Measurements from ENCODE around the gene ADGRL3.

ADGRL3 gene

DNA sequence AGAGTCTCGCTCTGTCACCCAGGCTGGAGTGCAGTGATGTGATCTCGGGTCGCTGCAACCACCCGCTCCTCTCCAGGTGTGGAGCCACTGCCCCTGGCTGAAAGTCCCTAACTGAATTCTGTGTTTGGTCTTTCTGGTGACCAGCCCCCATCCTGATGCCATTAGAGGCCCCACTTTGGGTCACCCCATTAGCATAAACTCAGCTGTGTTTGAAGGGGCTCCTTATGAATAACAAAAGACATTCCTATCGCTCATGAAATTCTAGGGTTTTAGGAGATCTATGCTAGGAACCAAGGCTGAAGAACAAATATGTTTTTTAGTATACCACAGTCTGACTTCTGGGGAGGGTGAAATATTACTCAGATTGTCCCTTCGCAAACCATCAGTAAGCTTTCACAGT, 652.9 kb downstream of the ADGRL3 start:
- in situ Hi-C loops (cut with HindIII; ENCODE audit: low sequenced_read_pairs) = no loop called here

DNA sequence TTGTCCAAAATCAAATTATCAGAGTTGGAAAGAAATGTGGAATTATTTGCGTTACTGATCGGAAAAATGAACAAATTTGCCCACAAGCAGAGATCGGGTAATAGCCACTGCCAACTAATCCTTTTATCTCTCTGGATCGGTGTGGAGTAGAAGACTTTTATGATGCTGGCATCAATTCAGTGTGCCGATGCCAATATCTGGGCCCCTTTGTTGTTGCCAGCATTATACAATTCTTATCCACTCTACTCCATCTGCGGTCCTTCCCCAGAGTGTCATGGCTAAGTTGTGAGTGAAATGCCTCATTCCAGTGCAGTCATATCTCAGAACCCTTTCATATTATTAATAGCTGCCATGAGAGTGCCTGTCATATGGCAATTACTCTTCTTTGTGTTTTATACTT, 660.2 kb downstream of the ADGRL3 start:
- in situ Hi-C loops (cut with HindIII; ENCODE audit: low sequenced_read_pairs) = no loop called here

DNA sequence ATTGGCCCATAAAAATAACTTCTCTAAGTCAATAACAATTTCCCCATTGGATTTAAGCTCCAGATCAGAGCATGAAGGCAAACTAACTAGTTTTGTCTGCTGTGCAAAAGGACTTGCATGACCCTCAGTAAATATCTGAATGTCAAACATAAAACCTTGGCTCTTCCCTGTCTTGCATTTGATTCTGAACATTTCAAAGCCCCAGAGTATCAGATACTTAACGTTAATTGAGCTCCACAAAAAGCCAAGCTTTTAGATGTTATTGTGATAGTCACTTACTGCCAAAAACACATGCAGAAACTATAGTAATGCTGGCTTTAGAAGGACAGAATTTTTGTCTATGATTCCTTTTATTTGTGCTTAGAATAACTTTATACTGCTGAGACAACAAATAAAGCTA, 664.2 kb downstream of the ADGRL3 start:
- in situ Hi-C loops (cut with HindIII; ENCODE audit: low sequenced_read_pairs) = no loop called here

DNA sequence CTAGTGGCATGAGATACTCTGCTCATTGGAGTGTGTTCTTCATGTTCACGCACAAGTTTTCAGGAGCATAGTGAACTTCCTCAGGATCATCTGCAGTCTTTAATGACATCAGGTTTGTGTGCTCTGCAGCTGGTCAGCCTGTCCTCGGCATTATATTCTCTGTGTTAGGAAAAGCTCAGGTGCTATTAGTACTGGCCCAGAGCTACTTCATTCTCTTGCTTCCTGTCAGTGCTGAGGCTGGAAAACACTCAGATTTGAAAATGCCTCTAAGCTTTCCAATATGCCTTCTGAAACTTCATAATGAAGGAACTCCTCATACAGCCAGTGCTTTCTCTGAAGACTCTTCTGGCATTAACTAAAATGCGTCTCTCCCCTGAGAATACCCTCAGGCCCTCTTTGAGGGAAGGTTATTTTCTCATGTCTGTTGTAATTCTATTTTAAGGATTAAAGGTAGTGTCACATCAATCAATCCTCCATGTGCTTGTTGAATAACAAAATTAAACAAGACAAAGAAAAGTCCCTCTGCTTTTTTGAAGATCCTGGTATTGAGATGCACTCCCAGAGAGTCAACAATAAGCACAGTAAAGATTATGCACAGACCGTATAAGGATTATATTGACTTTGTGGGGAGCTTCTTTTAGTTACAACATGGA, 666.4 kb downstream of the ADGRL3 start:
- in situ Hi-C loops (cut with HindIII; ENCODE audit: low sequenced_read_pairs) = no loop called here

DNA sequence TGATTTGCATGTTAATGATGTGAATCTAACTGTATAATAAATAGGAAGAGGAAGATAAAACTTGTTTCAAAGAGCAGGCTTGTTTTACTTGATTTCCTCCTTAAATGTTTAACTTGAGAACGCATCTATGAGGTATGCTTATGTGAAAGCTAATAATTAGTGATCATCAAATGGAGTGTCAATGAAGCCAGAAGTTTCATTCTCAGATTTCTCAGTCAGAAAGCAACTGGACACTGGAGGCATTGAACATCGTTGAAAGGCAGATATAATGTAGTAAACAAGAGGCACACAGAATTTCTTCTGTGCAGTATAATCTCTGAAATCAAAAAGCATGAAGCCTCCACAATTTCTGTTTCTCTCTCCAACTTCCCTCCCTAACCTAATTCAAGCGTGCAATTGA, 672.9 kb downstream of the ADGRL3 start:
- in situ Hi-C loops (cut with HindIII; ENCODE audit: low sequenced_read_pairs) = no loop called here

DNA sequence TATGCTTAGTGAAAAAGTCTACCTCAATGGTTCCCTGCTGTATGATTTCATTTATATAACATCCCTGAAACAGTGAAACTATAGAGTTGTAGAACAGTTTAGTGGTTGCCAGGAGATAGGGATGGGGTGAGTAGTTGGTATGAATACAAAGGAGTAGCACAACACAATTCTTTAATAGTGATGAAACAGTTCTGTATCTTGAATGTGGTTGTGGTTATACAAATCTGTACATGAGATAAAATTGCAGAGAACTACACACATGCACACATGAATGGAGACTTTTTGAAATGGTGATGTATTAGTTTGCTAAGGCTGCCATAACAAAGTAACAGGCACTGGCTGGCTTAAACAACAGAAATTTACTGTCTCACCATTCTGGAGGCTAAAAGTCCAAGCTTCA, 677.1 kb downstream of the ADGRL3 start:
- in situ Hi-C loops (cut with HindIII; ENCODE audit: low sequenced_read_pairs) = no loop called here

DNA sequence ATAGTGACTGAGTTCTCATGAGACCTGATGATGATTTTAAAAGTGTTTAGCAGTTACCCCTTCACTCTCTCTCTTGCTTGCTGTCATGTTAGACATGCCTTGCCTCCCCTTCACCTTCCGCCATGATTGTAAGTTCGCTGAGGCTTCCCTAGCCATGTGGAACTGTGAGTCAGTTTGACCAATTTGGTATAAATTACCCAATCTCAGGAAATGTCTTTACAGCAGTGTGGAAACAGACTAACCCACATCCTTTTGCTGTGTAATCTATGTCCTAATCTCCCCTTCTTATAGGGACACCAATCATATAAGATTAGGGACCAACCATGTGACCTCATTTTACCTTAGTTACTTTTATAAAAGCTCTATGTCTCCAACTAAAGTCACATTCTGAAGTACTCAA, 677.8 kb downstream of the ADGRL3 start:
- in situ Hi-C loops (cut with HindIII; ENCODE audit: low sequenced_read_pairs) = no loop called here

DNA sequence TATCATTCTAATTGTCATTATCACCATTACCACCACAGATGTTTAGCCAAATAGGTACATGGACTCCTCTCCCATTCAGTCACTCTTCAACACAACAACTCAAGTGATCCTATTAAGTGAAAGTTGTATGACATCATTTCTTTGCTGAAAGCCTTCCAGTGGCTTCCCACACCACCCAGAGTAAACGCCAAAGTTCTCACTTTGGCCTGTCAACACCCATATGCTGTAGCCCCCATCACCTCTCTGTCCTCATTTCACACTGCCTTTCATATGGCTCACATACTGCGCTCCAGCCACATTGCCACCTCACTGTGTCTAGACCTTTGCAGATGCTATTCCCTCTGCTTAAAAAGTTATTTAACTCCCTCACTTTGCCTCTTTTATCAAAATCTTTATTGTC, 682.3 kb downstream of the ADGRL3 start:
- in situ Hi-C loops (cut with HindIII; ENCODE audit: low sequenced_read_pairs) = no loop called here

DNA sequence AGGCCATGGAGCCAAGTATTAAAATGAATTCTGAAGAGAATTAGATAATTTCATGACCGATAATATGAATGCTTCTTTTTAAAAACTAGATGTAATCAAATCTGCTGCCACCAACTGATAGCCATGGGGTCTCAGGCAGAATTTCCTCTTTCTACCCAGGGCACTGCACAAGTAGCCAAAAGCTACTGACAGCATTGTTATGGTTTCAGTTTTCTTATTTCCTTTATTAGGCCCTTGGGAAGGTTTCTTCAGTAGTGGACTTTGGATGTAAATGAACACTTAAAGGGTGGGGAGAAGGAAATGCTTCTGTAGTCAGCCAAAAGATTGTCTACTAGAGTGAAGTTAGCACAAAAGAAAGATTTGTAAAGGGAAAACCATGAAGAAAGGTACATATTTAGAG, 686.0 kb downstream of the ADGRL3 start:
- in situ Hi-C loops (cut with HindIII; ENCODE audit: low sequenced_read_pairs) = no loop called here

DNA sequence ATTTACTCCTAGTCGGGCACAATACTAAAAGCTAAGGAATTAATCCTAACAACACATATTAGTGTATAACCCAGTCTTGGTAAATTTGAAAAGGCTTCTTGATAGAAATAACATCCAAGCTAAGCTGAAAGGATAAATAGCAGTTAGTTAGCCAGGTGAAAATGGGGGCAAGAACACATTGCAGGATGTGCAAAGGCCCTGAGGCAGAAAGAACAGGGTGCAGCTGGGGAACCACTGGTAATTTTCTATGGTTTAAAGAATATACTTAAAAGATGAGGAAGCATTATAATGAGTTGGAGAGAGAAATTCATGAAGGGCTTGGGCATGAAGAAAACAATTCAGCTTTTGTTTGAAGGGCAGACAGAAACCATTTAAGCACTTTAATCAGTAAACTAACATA, 689.0 kb downstream of the ADGRL3 start:
- in situ Hi-C loops (cut with HindIII; ENCODE audit: low sequenced_read_pairs) = no loop called here

DNA sequence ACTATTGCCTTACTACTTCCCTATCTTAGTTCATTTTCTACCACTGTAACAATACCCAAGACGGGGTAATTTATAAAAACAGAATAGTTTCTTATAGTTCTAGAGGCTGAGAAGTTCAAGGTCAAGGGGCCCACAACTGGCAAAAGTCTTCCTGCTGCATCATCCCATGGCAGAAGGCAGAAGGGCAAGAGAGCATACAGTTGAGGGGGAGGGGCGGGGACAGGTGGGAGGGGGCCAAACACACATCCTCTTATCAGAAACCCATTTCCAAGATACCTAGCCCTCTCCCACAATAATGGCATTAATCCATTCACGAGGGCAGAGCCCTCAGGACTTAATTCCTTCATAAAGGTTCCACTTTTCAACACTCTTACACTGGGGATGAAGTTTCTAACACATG, 690.2 kb downstream of the ADGRL3 start:
- in situ Hi-C loops (cut with HindIII; ENCODE audit: low sequenced_read_pairs) = no loop called here

DNA sequence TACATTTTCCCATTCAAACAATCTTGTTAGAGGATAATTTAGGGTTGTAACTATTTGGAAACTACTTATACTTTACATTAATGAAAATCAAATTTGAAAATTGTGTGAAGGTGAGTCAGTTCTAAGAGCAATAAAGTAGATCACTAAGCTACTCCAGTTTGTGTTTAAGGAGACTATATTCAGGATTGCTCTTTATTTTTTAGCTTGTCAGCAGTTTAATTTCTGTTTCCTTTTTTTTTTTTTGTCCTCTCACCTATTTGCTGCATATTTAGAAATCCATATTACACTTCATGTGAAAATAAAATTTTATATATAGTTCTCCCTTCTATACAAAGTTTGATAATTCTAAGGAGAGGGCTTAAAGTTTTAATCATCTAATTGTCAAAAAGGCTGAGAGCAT, 691.8 kb downstream of the ADGRL3 start:
- in situ Hi-C loops (cut with HindIII; ENCODE audit: low sequenced_read_pairs) = no loop called here

DNA sequence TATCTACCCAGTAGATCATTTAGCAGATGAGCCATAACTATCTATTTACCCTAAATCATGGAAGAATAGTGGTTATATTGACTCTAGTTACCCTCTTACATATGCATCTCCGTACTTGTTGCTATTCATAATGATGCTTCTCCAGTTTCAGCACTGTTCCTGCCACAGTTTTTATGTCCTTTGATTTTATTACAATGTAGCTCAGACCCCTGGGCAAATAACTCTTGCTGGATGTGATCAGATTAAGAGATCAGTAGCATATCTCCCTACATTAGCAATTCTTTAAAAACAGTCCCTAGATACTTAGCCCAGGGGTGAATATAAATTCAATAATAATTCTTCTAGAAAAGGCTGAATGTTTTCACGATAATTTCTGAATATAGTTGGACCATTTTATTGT, 696.5 kb downstream of the ADGRL3 start:
- in situ Hi-C loops (cut with HindIII; ENCODE audit: low sequenced_read_pairs) = no loop called here

DNA sequence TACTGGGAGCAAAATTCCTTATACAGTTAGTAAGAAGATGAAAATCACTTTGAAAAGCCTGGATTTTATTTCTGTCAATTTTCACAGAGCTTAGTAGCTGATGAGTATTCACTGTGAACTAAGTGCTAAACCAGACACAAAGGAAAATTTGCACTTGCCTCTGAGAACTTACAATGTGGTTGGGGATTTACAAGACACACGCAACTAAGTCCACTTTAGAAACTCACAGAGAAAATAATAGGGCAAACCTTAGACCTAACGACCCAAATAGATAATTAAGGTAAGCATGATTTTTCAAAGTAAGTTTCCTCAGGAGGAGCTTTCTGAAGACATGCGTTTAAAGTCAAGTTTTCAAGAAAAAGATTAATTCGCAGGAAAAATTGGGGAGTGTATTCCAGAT, 708.9 kb downstream of the ADGRL3 start:
- in situ Hi-C loops (cut with HindIII; ENCODE audit: low sequenced_read_pairs) = no loop called here

DNA sequence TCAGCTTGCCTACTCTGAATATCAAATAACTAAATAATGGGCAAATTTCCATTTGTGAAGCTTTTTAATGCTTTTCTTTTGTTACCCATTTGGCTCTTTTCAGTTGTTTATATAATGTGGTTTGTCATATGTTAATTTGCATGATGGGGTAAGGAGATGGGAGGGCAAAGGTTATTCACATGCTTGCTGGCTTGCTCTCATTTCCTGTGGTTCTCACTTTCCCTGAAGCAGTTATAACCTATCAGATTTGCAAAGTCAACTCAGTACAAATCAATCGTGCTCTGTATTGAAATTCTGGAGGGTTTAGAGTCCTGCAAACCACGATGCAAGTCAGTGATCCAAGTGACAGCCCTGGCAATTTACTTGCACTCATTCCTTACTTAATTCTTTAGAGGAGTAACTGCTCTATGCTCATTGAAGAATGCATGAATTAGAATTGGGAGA, 711.2 kb downstream of the ADGRL3 start:
- in situ Hi-C loops (cut with HindIII; ENCODE audit: low sequenced_read_pairs) = no loop called here

DNA sequence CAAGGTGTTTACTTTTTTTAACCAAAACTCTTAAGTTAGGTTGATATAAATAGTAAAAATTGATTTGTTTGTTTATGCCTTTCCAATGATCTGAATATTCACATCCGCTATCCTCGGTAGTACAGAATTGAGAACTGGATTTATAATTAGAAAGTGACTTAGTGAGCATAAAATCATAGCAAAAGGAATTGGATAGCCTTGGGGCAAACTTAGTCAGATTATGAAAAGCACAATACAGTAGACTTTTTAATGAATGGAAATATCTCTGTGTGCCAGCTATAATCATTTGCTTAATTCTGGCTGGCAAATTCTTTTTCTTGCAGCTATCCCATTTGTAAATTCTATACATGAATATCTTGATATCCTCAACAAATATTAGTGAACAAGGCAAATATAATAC, 713.5 kb downstream of the ADGRL3 start:
- in situ Hi-C loops (cut with HindIII; ENCODE audit: low sequenced_read_pairs) = no loop called here

DNA sequence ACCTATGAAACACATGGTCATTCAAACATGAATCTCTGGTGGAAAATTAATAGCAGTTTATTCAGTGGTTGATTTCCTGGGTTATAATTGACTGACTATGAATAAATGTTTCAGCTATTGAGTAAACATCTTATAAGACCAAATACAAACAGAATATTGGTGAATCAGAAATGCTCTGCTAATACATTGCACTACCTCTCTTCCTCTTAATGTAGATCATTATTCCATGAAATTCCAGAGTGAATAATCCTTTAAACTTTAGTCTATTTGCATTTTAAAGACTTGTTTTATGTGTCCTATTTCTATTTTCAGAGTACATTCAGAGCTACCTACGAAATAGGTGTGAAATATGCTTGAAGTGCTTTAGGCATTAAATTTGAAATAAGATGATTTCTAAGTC, 715.4 kb downstream of the ADGRL3 start:
- in situ Hi-C loops (cut with HindIII; ENCODE audit: low sequenced_read_pairs) = no loop called here

DNA sequence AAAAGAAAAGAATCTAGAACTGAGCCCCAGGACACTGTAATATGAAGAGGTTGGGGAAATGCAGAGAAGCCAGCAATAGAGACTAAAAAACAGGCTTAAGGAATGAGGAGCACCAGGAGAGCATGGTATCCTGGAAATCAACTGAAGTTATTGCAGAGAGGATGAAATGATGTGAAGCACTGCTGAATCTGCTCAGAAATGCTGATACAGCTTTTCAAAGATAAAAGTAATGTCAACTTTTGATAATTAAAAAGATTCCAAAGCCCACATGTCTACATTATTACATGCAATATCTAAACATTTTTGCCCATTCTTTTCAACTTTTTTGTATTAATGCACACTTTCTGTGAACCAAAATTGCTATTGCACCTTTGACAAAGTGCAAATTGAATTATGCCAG, 718.4 kb downstream of the ADGRL3 start:
- in situ Hi-C loops (cut with HindIII; ENCODE audit: low sequenced_read_pairs) = no loop called here

DNA sequence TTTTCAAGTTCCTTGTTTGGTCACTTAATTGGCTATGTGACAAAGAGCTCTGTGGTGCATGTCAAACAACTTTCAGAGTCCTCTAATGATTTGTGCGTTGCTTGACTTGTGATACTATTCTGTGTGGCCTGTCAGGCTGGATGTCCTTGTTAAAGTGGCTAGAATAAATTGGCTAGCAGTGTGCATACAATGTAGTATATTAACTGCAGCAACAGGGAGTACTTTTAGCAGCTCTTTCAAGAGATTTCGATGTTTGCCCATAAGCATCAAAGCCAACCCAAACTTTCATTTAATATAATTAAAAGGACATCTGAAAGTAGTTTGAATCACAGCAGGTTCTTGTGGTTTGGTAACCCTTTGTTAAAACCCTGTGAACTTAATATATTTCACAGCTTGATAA, 718.9 kb downstream of the ADGRL3 start:
- in situ Hi-C loops (cut with HindIII; ENCODE audit: low sequenced_read_pairs) = no loop called here

DNA sequence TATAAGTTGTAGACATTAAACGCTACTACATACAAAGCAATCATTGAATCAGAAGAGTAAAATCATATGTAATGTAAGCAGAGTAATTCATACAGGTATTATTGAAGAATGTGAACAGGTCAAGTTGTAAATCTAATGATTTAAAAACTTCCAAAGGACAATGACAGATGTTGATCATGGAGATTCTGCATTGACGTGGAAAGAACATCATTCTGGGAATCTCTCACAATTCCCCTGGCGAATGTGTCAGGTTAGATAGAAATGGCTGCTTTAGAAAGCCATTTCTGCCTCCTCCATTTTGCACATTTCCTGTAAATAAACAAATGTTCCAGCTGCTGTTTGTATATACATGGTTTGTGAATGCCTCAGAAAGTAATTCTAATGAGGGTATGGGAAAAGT, 719.4 kb downstream of the ADGRL3 start:
- in situ Hi-C loops (cut with HindIII; ENCODE audit: low sequenced_read_pairs) = no loop called here

DNA sequence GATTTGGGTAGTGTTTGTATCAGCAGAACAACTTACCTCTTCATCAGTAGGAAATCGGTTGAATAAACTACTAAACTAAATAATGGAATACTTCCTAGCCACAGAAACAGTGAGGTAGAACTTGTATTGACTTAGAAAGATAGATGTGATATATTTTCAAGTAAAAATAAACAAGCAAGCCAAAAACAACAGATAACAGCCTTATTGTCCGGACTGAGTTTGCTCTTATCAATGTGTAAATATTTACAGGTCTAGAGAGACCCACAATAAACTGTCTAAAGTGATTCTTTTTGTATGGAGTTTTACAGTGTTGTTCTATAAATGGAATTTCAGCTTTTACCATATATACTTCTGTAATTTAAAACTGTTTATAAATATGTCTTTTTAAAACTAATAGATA, 721.8 kb downstream of the ADGRL3 start:
- in situ Hi-C loops (cut with HindIII; ENCODE audit: low sequenced_read_pairs) = no loop called here

DNA sequence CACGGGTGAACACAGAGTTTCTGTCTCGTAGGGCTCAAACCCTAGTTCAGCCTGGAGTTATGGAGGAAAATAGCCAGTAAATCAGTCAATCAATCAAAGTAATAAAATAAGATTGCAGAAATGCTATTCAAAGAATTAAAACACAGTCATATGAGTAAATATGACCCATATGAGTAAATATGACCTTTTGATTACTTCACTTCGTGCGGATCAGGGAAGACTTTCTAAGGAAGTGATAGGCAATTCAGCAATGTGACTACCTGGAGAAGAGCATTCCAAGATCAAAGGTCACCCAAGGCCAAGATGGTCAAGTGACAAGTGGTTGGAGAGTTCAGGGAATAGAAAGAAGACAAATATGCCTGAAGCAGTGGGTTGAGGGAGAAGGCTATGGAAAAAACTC, 722.6 kb downstream of the ADGRL3 start:
- in situ Hi-C loops (cut with HindIII; ENCODE audit: low sequenced_read_pairs) = no loop called here

DNA sequence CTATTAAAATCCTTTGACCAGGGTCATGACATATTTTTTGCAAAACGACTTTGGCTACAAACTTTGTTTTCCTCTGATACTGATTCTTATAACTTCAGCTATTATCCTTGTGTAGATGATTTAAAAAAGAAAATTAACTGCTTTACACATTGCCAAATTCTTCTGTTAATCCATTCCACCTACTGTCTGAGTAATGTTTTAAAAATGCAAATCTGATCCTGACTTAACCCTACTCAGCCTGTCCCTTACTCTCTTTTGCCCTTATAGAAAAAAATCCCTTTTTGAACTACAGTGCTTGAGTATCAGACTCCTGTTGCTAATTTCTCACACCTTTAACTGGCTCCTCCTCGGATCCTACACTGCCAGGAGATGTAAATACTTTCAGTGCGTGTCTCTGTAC, 723.1 kb downstream of the ADGRL3 start:
- in situ Hi-C loops (cut with HindIII; ENCODE audit: low sequenced_read_pairs) = no loop called here

DNA sequence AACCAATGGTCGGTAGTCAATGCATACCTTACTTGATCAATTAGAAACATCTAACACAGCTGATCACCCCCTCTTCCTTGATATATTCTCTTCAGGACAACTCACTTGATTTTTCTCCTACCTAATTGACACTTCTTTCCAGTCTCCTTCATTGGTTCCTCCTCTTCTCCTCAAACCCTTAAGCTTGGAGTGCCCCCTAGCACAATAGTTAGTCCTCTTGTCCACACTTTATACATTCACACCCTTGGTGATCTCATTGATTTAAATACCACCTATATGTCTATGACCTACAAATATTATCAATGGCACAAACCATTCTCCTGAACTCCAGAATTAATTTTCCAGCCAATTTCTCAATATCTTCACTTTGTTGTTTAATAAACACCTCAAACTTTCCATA, 724.0 kb downstream of the ADGRL3 start:
- in situ Hi-C loops (cut with HindIII; ENCODE audit: low sequenced_read_pairs) = no loop called here

Measured in endothelial cell of hepatic sinusoid (primary cell).